K562 (cell line): ENCODE measurements around the gene KLHDC2. TPM values are rescaled to one million over a fixed set of nuclear protein-coding genes. Genes with fewer than 3 reads are reported as not detected.

Source experiments
- CHD1 ChIP-seq: fragments of 200-600 bp; sonication (generic); IDR thresholded peaks from one replicate; pipeline ENCODE4 v1.6.1; 2012; ENCODE audit warnings: mild to moderate bottlenecking, moderate library complexity, low read length, inconsistent platforms
- ELF2 ChIP-seq: fragments of 250-450 bp; sonication (Bioruptor Pico); IDR thresholded peaks from 2 replicates; pipeline ENCODE4 v1.5.0; 2021; ENCODE audit warnings: mild to moderate bottlenecking
- TEAD4 ChIP-seq, 2 experiments: sonication (generic) in 1 of 2; formaldehyde crosslinking in 1 of 2; IDR thresholded peaks; 2 replicates each; pipeline versions ENCODE4 v1.6.1 to v1.8.0; 2012 to 2022; ENCODE audit warnings: borderline replicate concordance in 1 of 2, inconsistent platforms in 1 of 2, low read length in 1 of 2, mild to moderate bottlenecking in 1 of 2, missing genetic modification reagents in 1 of 2
- TSC22D4 ChIP-seq: fragments of 450-650 bp; IDR thresholded peaks from 2 replicates; pipeline ENCODE4 v1.6.1; 2016; ENCODE audit warnings: missing genetic modification characterization, missing biosample characterization, control low read depth
- ZNF133 ChIP-seq: fragments of 250-450 bp; sonication (Bioruptor Pico); IDR thresholded peaks from 2 replicates; pipeline ENCODE4 v1.4.0; 2020; ENCODE audit warnings: mild to moderate bottlenecking
- ZNF384 ChIP-seq: IDR thresholded peaks from 2 replicates; pipeline ENCODE4 v1.6.1; 2012; ENCODE audit warnings: low read depth, low read length, improper control_type of control experiment
- ZNF780A ChIP-seq: fragments of 250-450 bp; sonication (Bioruptor Pico); IDR thresholded peaks from 2 replicates; pipeline ENCODE4 v1.5.0; 2021; ENCODE audit warnings: mild to moderate bottlenecking
- polyA plus RNA-seq, 8 experiments: library from polyadenylated mRNA; depleted of rRNA in 4 of 8; stranded (reverse) in 5 of 8; unstranded in 3 of 8; fragments of >200 nt; fragmentation: Nextera tagmentation in 2 of 8; fragmentation: Illumina TruSeq in 1 of 8; extraction: Ambion mirVana in 2 of 8; extraction: Trizol in 1 of 8; gene quantifications; 2 replicates each; pipeline versions ENCODE4 v1.2.1 to v1.2.3, GENCODE V29; 2011 to 2014; ENCODE audit warnings: inconsistent platforms in 1 of 8, missing spikeins in 1 of 8
- total RNA-seq, 7 experiments: library from RNA; depleted of rRNA in 6 of 7; stranded (reverse); fragments of >200 nt in 6 of 7; fragmentation: Illumina TruSeq in 2 of 7; extraction: Trizol in 2 of 7; gene quantifications; 2 replicates each; pipeline versions ENCODE4 v1.2.1 to v1.2.3, GENCODE V29; 2011 to 2021; ENCODE audit warnings: low replicate concordance in 1 of 7
- TF ChIP-seq, protein P1 (sequence below), 2 experiments: fragments of 150-350 bp in 1 of 2; IDR thresholded peaks; 2 replicates each; pipeline ENCODE4 v1.6.1; 2012 to 2016; ENCODE audit warnings: low read depth in 2 of 2, low read length in 2 of 2, mild to moderate bottlenecking in 1 of 2, moderate library complexity in 1 of 2
- TF ChIP-seq, protein P2 (sequence below): sonication (generic); formaldehyde crosslinking; IDR thresholded peaks from 2 replicates; pipeline ENCODE4 v1.8.1; 2023; ENCODE audit warnings: mild to moderate bottlenecking, missing genetic modification reagents
- TF ChIP-seq, protein P3 (sequence below), 2 experiments: fragments of 450-650 bp; IDR thresholded peaks; 2 replicates each; pipeline ENCODE4 v1.6.1; 2018; ENCODE audit warnings: mild to moderate bottlenecking in 2 of 2, low read depth in 1 of 2; ENCODE audit not compliant: partially characterized antibody in 2 of 2

Gene KLHDC2
- total and polyA plus RNA-seq, 9 of the 15 experiments (the other 6 are each of a cell fraction or from before 2014, with no cell fraction given): 6.3 to 41.7 (median 20.0) TPM

DNA sequence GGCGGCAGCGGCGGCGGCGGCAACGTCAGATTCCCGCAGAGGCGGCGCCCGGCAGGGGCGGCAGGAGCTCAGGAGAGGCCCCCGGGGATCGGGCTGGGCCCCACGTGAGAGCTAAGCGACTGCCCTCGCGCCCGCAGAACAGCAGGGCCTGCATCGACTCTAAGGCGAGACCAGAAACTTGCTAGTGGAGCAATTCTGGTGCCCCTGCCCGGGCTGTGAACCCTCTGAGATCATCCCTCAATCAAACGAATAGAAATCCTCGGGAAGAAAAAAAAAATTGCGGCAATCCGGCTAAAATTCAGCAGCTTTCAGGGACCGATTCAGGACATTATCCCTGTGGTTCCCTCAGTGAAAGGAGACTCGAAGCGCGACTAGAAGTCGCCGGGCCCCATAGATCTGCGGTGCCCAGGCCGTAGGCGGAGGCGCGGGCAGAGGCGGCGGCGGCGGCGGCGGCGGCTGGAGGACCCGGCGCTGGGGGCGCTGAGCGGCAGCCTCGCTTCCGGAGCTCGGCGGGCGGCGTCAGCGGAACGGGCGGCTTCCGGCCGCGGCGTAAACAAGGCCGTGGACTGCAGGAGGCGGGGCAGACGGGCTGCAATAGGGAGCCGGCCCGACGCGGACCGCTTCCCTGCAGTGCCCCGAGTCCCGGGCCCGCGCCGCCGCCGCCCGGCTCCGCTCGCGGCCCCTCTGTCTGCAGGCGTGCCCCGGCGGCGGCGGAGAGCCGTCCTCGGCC lies at the start of gene KLHDC2 (continued):
- no peak for TF ChIP-seq ELF2 (CRISPR knock-in tag)
- TF ChIP-seq ZNF384: no peak; the same call in 1 of the 2 replicates
- TF ChIP-seq ZNF133 (CRISPR knock-in tag): no peak
- TF ChIP-seq TSC22D4: no peak
- TF ChIP-seq, protein P1, sequence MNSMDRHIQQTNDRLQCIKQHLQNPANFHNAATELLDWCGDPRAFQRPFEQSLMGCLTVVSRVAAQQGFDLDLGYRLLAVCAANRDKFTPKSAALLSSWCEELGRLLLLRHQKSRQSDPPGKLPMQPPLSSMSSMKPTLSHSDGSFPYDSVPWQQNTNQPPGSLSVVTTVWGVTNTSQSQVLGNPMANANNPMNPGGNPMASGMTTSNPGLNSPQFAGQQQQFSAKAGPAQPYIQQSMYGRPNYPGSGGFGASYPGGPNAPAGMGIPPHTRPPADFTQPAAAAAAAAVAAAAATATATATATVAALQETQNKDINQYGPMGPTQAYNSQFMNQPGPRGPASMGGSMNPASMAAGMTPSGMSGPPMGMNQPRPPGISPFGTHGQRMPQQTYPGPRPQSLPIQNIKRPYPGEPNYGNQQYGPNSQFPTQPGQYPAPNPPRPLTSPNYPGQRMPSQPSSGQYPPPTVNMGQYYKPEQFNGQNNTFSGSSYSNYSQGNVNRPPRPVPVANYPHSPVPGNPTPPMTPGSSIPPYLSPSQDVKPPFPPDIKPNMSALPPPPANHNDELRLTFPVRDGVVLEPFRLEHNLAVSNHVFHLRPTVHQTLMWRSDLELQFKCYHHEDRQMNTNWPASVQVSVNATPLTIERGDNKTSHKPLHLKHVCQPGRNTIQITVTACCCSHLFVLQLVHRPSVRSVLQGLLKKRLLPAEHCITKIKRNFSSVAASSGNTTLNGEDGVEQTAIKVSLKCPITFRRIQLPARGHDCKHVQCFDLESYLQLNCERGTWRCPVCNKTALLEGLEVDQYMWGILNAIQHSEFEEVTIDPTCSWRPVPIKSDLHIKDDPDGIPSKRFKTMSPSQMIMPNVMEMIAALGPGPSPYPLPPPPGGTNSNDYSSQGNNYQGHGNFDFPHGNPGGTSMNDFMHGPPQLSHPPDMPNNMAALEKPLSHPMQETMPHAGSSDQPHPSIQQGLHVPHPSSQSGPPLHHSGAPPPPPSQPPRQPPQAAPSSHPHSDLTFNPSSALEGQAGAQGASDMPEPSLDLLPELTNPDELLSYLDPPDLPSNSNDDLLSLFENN (IDR thresholded peaks at IDR 0.05; ENCODE audit: low read depth in 2 of 2, low read length in 2 of 2): peak in 1 of 2 experiments; percentile 24; a peak in 1 of 4 replicates
- no peak for TF ChIP-seq TEAD4 (IDR thresholded peaks at IDR 0.05; ENCODE audit: low read length)
- TF ChIP-seq TEAD4 (CRISPR knock-in tag; IDR thresholded peaks at IDR 0.05; ENCODE audit: borderline replicate concordance): no peak
- TF ChIP-seq, protein P2, sequence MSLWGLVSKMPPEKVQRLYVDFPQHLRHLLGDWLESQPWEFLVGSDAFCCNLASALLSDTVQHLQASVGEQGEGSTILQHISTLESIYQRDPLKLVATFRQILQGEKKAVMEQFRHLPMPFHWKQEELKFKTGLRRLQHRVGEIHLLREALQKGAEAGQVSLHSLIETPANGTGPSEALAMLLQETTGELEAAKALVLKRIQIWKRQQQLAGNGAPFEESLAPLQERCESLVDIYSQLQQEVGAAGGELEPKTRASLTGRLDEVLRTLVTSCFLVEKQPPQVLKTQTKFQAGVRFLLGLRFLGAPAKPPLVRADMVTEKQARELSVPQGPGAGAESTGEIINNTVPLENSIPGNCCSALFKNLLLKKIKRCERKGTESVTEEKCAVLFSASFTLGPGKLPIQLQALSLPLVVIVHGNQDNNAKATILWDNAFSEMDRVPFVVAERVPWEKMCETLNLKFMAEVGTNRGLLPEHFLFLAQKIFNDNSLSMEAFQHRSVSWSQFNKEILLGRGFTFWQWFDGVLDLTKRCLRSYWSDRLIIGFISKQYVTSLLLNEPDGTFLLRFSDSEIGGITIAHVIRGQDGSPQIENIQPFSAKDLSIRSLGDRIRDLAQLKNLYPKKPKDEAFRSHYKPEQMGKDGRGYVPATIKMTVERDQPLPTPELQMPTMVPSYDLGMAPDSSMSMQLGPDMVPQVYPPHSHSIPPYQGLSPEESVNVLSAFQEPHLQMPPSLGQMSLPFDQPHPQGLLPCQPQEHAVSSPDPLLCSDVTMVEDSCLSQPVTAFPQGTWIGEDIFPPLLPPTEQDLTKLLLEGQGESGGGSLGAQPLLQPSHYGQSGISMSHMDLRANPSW (CRISPR knock-in tag): no peak
- TF ChIP-seq CHD1: no peak
- no peak for TF ChIP-seq ZNF780A (CRISPR knock-in tag)
- TF ChIP-seq, protein P3, sequence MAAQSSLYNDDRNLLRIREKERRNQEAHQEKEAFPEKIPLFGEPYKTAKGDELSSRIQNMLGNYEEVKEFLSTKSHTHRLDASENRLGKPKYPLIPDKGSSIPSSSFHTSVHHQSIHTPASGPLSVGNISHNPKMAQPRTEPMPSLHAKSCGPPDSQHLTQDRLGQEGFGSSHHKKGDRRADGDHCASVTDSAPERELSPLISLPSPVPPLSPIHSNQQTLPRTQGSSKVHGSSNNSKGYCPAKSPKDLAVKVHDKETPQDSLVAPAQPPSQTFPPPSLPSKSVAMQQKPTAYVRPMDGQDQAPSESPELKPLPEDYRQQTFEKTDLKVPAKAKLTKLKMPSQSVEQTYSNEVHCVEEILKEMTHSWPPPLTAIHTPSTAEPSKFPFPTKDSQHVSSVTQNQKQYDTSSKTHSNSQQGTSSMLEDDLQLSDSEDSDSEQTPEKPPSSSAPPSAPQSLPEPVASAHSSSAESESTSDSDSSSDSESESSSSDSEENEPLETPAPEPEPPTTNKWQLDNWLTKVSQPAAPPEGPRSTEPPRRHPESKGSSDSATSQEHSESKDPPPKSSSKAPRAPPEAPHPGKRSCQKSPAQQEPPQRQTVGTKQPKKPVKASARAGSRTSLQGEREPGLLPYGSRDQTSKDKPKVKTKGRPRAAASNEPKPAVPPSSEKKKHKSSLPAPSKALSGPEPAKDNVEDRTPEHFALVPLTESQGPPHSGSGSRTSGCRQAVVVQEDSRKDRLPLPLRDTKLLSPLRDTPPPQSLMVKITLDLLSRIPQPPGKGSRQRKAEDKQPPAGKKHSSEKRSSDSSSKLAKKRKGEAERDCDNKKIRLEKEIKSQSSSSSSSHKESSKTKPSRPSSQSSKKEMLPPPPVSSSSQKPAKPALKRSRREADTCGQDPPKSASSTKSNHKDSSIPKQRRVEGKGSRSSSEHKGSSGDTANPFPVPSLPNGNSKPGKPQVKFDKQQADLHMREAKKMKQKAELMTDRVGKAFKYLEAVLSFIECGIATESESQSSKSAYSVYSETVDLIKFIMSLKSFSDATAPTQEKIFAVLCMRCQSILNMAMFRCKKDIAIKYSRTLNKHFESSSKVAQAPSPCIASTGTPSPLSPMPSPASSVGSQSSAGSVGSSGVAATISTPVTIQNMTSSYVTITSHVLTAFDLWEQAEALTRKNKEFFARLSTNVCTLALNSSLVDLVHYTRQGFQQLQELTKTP (IDR thresholded peaks at IDR 0.05; ENCODE audit: low read depth in 1 of 2, partially characterized antibody in 2 of 2): no peak
